Upper lobe of left lung (tissue), 4 donors: ENCODE data around the gene HACD2.

ENCODE experiments used
- POLR2A ChIP-seq, 4 donors: fragments of 450-650 bp; IDR thresholded peaks; one replicate each; pipeline ENCODE4 v1.5.1; 2016 to 2017; ENCODE audit warnings: antibody characterized with exemption in 4 of 4, mild to moderate bottlenecking in 2 of 4
- TF ChIP-seq, protein P1 (sequence below), 6 experiments: fragments of 450-650 bp in 4 of 6; fragments of 200-600 bp in 2 of 6; sonication (generic) in 2 of 6; IDR thresholded peaks; one replicate each; pipeline ENCODE4 v1.5.1; 2016 to 2019; ENCODE audit warnings: antibody characterized with exemption in 6 of 6

DNA sequence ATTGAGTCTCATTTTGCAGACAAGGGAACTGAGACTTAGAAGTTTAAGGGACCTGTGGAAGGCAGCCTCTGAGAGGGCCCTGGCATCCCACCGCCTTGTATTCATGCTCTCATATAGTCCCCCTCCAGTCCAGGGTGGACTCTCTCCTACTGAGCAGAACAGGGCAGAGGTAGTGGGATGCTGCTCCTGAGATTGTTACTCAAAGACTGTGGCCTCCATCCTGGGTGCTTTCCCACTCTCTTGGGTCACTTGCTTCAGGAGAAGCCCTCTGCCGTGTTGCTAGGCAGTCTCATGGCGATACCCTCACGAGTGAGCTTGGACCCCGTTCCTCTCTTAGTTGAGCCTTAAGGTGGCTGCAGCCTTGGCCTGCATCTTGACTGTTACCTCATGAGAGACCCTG lies 113.7 kb downstream of the HACD2 start:
- TF ChIP-seq, protein P1, sequence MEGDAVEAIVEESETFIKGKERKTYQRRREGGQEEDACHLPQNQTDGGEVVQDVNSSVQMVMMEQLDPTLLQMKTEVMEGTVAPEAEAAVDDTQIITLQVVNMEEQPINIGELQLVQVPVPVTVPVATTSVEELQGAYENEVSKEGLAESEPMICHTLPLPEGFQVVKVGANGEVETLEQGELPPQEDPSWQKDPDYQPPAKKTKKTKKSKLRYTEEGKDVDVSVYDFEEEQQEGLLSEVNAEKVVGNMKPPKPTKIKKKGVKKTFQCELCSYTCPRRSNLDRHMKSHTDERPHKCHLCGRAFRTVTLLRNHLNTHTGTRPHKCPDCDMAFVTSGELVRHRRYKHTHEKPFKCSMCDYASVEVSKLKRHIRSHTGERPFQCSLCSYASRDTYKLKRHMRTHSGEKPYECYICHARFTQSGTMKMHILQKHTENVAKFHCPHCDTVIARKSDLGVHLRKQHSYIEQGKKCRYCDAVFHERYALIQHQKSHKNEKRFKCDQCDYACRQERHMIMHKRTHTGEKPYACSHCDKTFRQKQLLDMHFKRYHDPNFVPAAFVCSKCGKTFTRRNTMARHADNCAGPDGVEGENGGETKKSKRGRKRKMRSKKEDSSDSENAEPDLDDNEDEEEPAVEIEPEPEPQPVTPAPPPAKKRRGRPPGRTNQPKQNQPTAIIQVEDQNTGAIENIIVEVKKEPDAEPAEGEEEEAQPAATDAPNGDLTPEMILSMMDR (IDR thresholded peaks at IDR 0.05), result no peak
- no peak for TF ChIP-seq POLR2A (IDR thresholded peaks at IDR 0.05)
